NCI-H69 (cell line): ENCODE data around the gene CCL13.

Experiments
- DNase-seq: peaks from one replicate; lab custom pipeline; 2025; lab: John Stamatoyannopoulos, UW

CCL13 gene

DNA sequence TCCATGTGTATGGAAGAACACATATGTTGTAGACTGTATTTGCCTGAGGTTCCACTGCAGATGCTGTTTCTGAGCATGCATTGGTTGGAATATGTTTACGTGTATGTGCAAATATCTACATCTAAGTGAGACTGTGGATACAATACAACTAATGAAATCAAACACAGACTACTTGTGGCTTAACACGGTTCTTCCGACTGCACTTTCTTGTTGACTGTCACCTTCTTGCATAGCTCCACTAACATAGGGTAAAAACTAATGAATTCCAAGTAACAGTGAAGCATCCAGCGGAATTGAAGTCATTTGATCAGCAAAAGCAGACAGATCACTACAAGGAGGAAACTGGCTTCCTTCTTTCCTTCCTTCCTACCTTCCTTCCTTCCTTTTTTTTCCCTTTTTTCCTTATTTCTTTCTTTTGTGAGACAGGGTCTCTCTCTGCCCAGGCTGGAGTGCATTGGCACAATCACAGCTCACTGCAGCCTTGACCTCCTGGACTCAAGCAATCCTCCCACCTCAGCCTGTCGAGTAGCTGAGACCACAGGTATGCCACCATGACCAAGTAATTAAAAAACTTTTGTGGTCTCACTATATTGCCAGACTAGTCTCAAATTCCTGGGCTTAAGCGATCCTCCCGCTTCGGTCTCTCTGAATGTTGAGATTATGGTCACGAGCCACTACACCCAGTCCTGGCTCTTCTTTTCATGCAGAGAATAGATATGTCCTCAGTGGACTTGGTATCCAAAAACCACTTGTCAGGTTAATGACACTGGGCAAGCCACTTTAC lies 28.7 kb downstream of the CCL13 start:
- DNase-seq = no peak

DNA sequence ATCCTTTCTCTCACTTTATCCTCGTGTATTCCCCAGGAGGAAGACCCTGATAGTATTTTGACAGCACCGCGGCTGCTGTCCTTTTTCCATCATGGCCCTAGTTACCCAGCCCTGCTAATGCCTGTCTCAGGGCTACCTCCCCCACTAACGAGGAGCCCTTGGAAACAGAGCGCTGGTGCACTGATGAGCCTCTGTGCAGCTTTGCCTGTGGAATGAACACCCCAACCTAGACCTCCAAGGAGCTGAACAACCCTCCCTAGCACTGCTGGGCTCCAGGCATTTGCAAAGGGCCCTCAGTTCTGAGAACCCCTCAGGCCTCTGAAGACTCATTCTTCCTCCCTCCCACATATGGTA lies 30.0 kb downstream of the CCL13 start:
- no peak for DNase-seq

DNA sequence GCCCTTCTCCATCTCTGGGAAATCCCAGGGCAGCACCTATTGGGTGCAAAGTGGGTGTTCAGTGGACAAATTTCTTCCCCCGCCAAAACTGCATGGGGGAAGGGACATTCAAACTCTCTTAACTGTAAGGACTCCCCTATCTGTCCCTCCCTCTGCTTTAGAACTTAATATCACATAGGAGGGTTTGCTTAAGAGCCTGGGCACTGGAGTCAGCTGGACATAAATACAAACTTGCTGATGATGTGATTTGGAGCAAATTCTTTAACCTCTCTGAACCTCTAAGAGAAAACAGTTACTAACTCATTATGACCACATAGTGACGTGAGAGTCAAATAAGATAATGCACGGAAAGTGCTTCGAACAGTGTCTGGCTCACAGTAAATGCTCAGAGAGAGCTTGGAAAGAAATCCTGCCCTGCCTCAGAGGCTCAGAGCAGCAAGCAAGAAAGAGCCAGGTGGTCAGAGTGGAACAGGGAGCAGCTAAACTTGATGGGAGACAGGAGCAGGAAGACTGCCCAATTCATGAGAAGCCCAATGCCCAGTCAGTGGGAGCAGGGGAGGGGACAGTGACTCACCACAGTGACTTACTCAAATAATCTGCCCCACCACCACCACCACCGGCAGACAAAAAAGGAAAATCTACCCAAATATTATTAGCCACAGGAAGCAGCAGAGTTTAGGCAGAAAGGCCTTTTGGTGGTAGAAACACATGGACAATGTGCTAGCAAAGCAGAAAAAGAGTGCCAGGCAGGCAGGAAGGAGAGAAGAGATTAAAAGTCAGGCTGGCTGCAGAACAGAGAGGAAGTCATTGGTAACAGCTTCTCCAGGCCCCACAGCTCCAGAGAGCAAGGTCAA lies 30.6 kb downstream of the CCL13 start:
- DNase-seq = peak; percentile 11

DNA sequence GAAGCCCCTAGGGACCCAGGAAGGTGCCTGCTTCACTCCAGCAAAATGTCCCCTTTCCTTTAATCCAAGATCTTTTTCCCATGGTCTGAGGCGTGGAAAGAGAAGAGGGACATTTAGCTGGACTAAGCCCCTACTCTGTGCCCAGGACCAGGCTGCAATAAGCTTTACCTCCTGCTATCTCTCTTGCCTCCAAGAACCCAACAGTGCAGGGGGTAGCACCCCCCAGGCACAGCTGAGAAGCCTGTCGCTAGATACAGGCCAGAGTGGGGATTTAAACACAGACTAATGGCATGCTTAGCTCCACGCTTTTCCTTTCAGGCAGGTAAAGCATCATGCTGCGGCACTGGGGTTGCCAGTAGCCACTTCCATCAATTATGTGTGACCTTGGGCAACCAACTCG lies 31.3 kb downstream of the CCL13 start:
- no peak for DNase-seq

DNA sequence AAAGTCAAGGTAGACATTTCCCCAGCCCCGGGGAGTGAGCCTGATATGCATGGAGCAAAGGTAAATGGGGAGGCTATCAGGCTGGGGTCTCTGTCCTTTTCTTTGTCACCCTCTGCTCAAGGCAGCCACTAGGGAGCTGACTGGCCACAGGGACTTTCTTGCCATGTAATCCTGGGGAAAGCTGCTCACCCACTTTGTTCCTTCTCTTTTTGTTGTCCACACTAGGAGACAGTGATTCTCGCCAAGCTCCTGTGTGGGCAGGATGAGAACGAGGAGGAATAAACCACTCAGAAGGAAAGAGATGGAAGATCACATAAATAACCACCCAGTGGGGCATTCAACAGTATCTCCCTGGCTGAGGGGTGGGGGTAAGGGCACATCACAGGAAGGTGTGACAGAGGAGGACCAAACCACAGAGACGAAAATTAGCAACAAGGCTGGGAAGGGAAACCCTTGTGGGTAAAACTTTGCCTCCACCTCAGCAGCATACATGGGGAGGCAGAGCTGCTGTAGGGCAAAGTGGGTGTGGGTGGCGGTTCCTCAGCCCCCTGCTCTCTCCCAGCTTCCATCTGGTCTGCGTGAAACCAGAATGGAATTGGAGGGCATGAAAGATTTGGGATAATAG lies 33.0 kb downstream of the CCL13 start:
- no peak for DNase-seq

DNA sequence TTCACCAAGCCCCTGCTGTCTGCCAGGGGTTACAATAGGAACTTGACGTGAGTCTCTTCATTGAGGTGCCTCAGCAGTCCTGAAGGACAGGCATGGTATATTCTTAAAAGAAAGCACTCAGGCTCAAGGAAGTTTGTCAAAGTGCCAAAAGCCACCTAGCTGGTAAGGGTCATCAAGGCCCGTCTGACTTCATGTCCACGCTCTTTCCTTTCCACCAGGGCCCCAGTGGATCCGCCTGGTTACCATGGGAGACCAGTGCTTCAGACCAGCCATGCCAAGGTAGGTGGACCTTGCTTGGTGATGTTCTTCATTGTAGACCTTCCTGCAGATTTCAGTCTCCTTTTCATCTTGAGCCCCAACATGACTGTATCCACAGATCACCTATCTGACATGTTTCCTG lies 34.4 kb downstream of the CCL13 start:
- DNase-seq = no peak

DNA sequence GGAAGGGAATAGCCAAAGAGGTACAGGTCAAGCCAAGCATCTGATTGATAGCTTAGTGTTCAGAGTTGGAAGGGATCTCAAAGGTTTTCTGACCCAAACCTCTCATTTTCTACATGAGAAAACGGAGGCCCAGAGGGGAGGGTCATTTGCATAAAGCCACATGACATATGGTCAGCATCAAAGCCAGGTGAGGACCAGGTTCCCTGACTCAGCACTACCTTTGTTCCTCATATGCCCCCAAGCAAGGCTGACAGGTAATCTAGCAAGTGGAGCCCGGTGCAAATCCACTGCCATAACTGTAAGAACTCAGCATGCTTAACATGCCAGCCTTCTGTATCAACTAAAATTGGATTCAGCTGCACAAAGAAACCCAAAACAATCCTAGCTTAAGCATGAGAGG lies 35.0 kb downstream of the CCL13 start:
- no peak for DNase-seq

DNA sequence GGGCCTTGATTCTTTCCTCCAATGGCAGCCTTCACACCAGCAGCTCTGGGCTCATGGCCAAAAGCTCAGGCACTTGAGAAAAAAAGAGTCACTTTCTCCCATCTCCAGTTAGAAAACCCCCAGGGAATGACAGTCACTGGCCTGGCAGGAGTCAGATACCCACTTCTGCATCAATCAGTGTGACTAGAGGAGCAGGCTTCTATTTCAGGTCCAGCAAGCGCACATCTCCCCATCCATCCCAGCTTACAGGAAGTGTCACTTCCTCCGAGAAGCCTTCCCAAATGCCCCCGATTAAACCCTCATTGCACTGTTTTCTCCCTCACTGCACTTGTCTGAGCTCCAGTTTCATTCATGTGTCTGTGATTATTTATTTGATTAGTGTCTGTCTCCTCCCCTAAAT lies 37.1 kb downstream of the CCL13 start:
- DNase-seq = peak; percentile 6

DNA sequence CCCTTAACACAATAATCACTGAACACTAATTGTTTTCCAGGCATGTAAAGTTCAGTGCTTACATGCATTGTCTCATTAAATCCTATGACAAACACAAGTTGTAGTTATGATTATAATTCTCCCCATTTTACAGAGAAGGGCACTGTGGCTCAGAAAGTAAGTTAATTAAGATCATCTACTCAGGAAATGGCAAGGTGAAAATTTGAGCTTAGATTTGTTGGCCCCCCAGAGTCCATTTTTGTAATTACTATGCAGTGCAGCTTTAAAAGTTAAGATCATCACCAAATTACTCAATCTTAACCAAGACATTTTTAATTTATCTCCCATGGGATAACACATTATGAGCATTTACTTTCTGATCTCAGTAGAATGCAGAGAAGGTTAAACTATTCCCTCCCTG lies 41.0 kb downstream of the CCL13 start:
- no peak for DNase-seq

DNA sequence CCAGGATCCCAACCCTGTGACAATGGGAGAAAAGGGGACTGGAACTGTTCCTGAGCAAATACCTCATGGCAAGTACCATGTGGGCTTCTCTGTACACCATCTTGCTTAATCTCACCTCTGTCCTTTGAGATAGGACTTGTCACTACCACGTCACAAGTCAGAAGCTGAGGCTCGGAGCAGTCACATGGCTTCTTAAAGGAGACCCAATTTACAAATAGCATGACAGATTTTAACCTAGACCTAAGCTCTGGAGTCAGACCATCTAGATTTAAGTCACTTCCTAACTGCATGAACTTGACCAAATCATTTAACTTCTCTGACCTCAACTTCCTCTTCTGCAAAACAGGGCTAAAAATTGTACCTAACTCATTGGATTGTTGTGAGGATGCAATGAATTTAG lies 42.7 kb downstream of the CCL13 start:
- no peak for DNase-seq

DNA sequence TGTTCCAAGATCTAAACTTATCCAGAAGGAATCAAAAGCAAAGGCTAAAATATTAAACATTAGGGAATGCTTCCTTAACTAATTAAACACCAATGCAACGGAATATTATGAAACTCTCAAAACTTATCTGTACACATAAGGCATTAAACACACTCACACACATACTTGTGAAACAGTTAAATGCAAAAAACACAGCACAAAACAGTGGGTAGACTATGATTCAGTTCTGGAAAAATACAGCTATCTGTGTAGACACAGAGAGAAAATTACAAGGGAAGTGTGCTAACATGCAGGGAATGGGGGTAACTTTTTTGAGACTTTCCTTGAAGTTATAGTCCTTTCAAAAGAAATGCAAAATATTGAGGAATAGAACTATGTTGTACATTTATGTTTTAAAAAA lies 43.4 kb downstream of the CCL13 start:
- DNase-seq = no peak

DNA sequence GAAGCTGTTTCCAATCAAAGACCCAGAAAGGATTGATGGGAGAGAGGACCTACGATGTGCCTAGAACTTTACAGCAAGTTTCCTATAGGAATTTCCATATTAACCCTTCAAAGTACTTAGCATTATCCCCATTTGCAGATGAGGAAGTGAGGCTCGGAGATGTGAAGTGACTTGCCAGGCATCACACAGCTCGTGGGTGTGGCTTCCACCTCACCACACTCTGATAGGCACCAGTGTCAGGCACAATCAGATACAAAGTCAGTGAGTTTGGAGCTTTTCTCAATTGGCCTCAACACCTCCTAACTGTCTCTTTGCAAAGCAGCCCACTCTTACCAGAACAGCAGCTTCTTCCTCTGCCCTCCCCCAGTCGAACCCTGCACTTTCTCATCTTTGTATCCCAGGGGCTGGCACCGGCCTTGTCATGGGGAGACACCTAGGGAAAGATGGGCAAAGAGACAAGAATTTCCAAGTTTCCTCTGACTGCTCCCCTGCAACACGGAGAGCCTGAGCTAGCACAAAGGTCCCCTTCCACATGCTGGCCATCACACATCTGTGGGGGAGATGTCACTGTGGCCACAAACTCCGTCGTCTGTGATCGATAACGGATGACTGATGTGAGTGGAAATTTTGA lies 44.1 kb downstream of the CCL13 start:
- DNase-seq = no peak

DNA sequence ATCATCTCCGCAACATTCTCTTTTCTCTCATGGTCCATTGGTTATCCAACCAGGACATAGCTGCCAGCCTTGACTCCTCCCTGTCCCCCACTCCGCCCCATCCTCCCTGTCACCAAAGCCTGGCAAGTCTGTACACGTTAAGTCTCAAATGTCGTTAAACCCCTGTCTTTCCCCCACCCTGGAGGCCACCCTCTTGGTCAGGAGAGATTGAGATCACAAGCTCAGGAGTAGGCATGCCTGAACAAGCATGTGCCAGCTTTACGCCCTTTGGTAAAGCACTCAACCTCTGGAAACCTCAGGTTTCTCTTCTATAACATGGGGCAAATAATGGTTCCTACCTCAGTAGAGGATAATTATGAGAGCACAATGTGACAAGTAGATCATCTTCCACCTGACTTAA lies 44.9 kb downstream of the CCL13 start:
- DNase-seq = peak; percentile 67

DNA sequence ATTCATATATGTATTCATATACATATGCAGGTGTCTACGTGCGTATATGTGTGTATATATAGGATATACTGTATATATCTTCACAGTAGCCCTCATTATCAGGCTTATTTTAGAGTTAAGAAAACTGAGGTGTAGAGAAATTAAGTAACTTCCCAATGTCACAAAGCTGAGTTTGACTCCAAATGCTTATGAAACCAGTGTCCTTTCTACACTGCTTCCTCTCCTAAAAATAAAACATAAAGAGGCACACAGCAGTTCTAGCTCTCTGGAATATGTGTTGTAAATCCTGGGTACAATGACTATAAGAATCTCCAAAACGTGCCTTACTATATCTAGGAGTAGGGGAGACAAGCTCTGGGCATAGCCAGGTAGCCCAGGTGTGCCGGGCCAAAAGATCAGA lies 46.7 kb downstream of the CCL13 start:
- no peak for DNase-seq

DNA sequence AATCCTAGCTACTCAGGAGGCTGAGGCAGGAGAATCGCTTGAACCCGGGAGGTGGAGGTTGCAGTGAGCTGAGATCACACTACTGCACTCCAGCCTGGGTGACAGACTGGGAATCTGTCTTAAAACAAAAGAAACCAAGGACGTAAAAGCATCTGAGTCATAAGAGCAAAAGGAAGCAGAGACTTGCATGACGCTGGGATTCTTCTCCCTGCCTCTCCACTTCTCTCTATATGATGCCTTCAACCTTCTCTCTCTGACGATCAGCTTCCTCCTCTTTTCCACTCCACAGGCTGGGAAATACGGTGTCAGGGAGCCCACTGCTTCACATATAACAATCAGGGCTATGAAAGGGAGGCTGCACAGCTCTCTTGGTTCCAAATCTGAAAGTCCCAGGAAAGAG lies 49.9 kb downstream of the CCL13 start:
- no peak for DNase-seq
